Activated CD8-positive, alpha-beta memory T cell treated with anti-CD3 and anti-CD28 coated beads, Interleukin-2, amount 50 U/mL, for 1 hour (primary cell): Measurements from ENCODE around the gene KIF26B.
"Not testable (repeated sequence)": the region's sequence is repeated elsewhere in the genome, so short reads cannot be mapped to it uniquely, and the experiment has no call there.

ENCODE experiments used
- DNase-seq: peaks from one replicate; pipeline ENCODE4 v3.0.0-alpha.2; 2020; ENCODE audit errors: extremely low read depth

The KIF26B gene

GRCh38 chr1:245154429-245155271 lies at the start of gene KIF26B:
Gene KIF26B (plus strand): TSS chr1:245154985. CDS start chr1:245155425, 440 bp downstream.
- DNase-seq = no peak

GRCh38 chr1:245105042-245105441 lies 49.7 kb upstream of the KIF26B start:
- no peak for DNase-seq

- no peak for DNase-seq
Measured at GRCh38 chr1:245105815-245106410, 48.9 kb upstream of the KIF26B start.

GRCh38 chr1:245107776-245108114 lies 47.0 kb upstream of the KIF26B start:
- DNase-seq = no peak

GRCh38 chr1:245108246-245108645 lies 46.5 kb upstream of the KIF26B start:
- DNase-seq = no peak

GRCh38 chr1:245108909-245109308 lies 45.9 kb upstream of the KIF26B start:
- DNase-seq = no peak

GRCh38 chr1:245110406-245110805 lies 44.4 kb upstream of the KIF26B start:
- DNase-seq = no peak

GRCh38 chr1:245111073-245111472 lies 43.7 kb upstream of the KIF26B start:
- DNase-seq = no peak

GRCh38 chr1:245113649-245114048 lies 41.1 kb upstream of the KIF26B start:
- DNase-seq = no peak

- no peak for DNase-seq
Measured at GRCh38 chr1:245116131-245116530, 38.7 kb upstream of the KIF26B start.

- DNase-seq = no peak
Measured at GRCh38 chr1:245116751-245117150, 38.0 kb upstream of the KIF26B start.

- DNase-seq = no peak
Measured at GRCh38 chr1:245118066-245118465, 36.7 kb upstream of the KIF26B start.

GRCh38 chr1:245118806-245119205 lies 36.0 kb upstream of the KIF26B start:
- no peak for DNase-seq

GRCh38 chr1:245121523-245121922 lies 33.3 kb upstream of the KIF26B start:
- DNase-seq = no peak

GRCh38 chr1:245124241-245124640 lies 30.5 kb upstream of the KIF26B start:
- no peak for DNase-seq

- no peak for DNase-seq
Measured at GRCh38 chr1:245124644-245125043, 30.1 kb upstream of the KIF26B start.

GRCh38 chr1:245126530-245126929 lies 28.3 kb upstream of the KIF26B start:
- no peak for DNase-seq

- no peak for DNase-seq
Measured at GRCh38 chr1:245128381-245129101, 26.2 kb upstream of the KIF26B start.

- DNase-seq = no peak
Measured at GRCh38 chr1:245129319-245130240, 25.2 kb upstream of the KIF26B start.

GRCh38 chr1:245130281-245131025 lies 24.3 kb upstream of the KIF26B start:
- DNase-seq = not testable (repeated sequence)

GRCh38 chr1:245131026-245131393 lies 23.8 kb upstream of the KIF26B start:
- DNase-seq = no peak
